A549 (cell line): ENCODE results near the gene LHB. TPM values are rescaled to one million over a fixed set of nuclear protein-coding genes. Genes with fewer than 3 reads are reported as not detected.

Source experiments
- ATAC-seq, 2 experiments: fragments of 200-7000 bp in 1 of 2; fragments of >200 bp in 1 of 2; cut with Nextera tagmentation in 1 of 2; cut with Tn5 transposase in 1 of 2; 3 replicates each; pipeline versions ENCODE4 v1.8.0 to v1.9.1; 2018 to 2020; ENCODE audit warnings: mild to moderate bottlenecking in 1 of 2, moderate library complexity in 1 of 2
- CTCF ChIA-PET: fragments of 300-600 bp; sonication (Branson Sonifier 250); formaldehyde crosslinking; extraction: SDS; loops from one replicate; lab custom pipeline; 2021; ENCODE audit warnings: antibody characterized with exemption, inconsistent platforms; lab: Yijun Ruan, JAX
- POLR2A ChIA-PET: fragments of 350-600 bp; formaldehyde crosslinking; extraction: SDS; loops from one replicate; lab custom pipeline; 2021; ENCODE audit warnings: antibody characterized with exemption, inconsistent platforms; lab: Yijun Ruan, JAX
- DNase-seq, 2 experiments: peaks; one replicate each; pipeline versions ENCODE4 v3.0.0 to v3.0.0-alpha.2; 2011 to 2016; ENCODE audit warnings: low read depth in 1 of 2, low spot score in 1 of 2
- FAIRE-seq: peaks from 2 replicates; lab custom pipeline; 2011; peaks lifted over from hg19 to GRCh38; lab: Jason Lieb, UNC
- H3K27ac ChIP-seq, 2 experiments: fragments of >200 bp; sonication (Bioruptor Twin); formaldehyde crosslinking; 3 replicates each; pipeline ENCODE4 v1.5.1; 2016 to 2017
- H3K4me1 ChIP-seq: fragments of >200 bp; sonication (Bioruptor Twin); formaldehyde crosslinking; 3 replicates; pipeline ENCODE4 v1.6.1; 2016
- H3K4me2 ChIP-seq: fragments of >200 bp; sonication (Bioruptor Twin); formaldehyde crosslinking; 3 replicates; pipeline ENCODE4 v1.6.1; 2016
- H3K4me3 ChIP-seq: fragments of >200 bp; sonication (Bioruptor Twin); formaldehyde crosslinking; 3 replicates; pipeline ENCODE4 v1.5.1; 2016
- H3K9me3 ChIP-seq: fragments of >200 bp; sonication (Bioruptor Twin); formaldehyde crosslinking; 3 replicates; pipeline ENCODE4 v1.6.1; 2016
- CBX8 ChIP-seq: fragments of 200-600 bp; sonication (generic); IDR thresholded peaks from 2 replicates; pipeline ENCODE4 v1.6.1; 2016
- EP300 ChIP-seq, 2 experiments: fragments of >200 bp; sonication (Bioruptor Twin); formaldehyde crosslinking; IDR thresholded peaks; 2 replicates in 1 of 2; 3 replicates in 1 of 2; pipeline ENCODE4 v1.6.1; 2016 to 2017
- FOSB ChIP-seq: fragments of 250-450 bp; sonication (Bioruptor Pico); IDR thresholded peaks from 2 replicates; pipeline ENCODE4 v1.5.0; 2020; ENCODE audit warnings: mild to moderate bottlenecking, moderate library complexity
- FOSL2 ChIP-seq, 2 experiments: fragments of 450-650 bp in 1 of 2; fragments of >200 bp in 1 of 2; sonication (Bioruptor Twin) in 1 of 2; formaldehyde crosslinking; IDR thresholded peaks; 2 replicates each; pipeline versions ENCODE4 v1.5.0 to v1.6.1; 2016 to 2020; ENCODE audit warnings: mild to moderate bottlenecking in 1 of 2, moderate library complexity in 1 of 2
- FOXS1 ChIP-seq: fragments of 250-450 bp; sonication (Bioruptor Pico); IDR thresholded peaks from 2 replicates; pipeline ENCODE4 v1.5.0; 2020; ENCODE audit warnings: mild to moderate bottlenecking, moderate library complexity
- HDAC2 ChIP-seq: fragments of 200-600 bp; sonication (generic); IDR thresholded peaks from 2 replicates; pipeline ENCODE4 v1.6.1; 2016
- HOXA7 ChIP-seq: fragments of 250-450 bp; sonication (Bioruptor Pico); IDR thresholded peaks from 2 replicates; pipeline ENCODE4 v1.5.0; 2020; ENCODE audit warnings: mild to moderate bottlenecking, moderate library complexity
- JUN ChIP-seq, 2 experiments: fragments of >200 bp; sonication (Bioruptor Twin); formaldehyde crosslinking; IDR thresholded peaks; 2 replicates in 1 of 2; 3 replicates in 1 of 2; pipeline ENCODE4 v1.6.1; 2016 to 2017
- KDM1A ChIP-seq: fragments of 200-600 bp; sonication (generic); IDR thresholded peaks from 2 replicates; pipeline ENCODE4 v1.6.1; 2016; ENCODE audit warnings: low read depth, mild to moderate bottlenecking
- MAZ ChIP-seq: fragments of 150-350 bp; IDR thresholded peaks from 2 replicates; pipeline ENCODE4 v1.6.1; 2014; ENCODE audit warnings: antibody characterized with exemption, low read depth, low read length, borderline replicate concordance
- NR3C1 ChIP-seq: fragments of >200 bp; sonication (Bioruptor Twin); formaldehyde crosslinking; IDR thresholded peaks from 3 replicates; pipeline ENCODE4 v1.6.1; 2017
- POLR2A ChIP-seq: IDR thresholded peaks from 2 replicates; pipeline ENCODE4 v1.6.1; 2012; ENCODE audit warnings: mild to moderate bottlenecking, low read length
- POLR2AphosphoS2 ChIP-seq: conservative IDR thresholded peaks from 2 replicates; pipeline ENCODE4 v1.6.1; 2012; ENCODE audit warnings: low read length, improper control_type of control experiment, inconsistent platforms
- RNF2 ChIP-seq: fragments of 200-600 bp; sonication (generic); IDR thresholded peaks from 2 replicates; pipeline ENCODE4 v1.6.1; 2016; ENCODE audit warnings: low read depth, mild to moderate bottlenecking, antibody characterized with exemption, moderate library complexity, borderline replicate concordance
- SREBF2 ChIP-seq: fragments of 450-650 bp; IDR thresholded peaks from 2 replicates; pipeline ENCODE4 v1.6.1; 2014; ENCODE audit warnings: mild to moderate bottlenecking, moderate library complexity
- TFCP2L1 ChIP-seq: fragments of 250-450 bp; sonication (Bioruptor Pico); IDR thresholded peaks from 2 replicates; pipeline ENCODE4 v1.5.0; 2021; ENCODE audit warnings: mild to moderate bottlenecking
- ZNF302 ChIP-seq: fragments of 250-450 bp; sonication (Bioruptor Pico); IDR thresholded peaks from 2 replicates; pipeline ENCODE4 v1.9.0; 2021; ENCODE audit warnings: inconsistent platforms, mild to moderate bottlenecking, moderate library complexity
- ZSCAN20 ChIP-seq: fragments of 250-450 bp; sonication (Bioruptor Pico); IDR thresholded peaks from 2 replicates; pipeline ENCODE4 v1.8.0; 2022; ENCODE audit warnings: mild to moderate bottlenecking, moderate library complexity
- WGBS: methylation state at CpG from one replicate; pipeline ENCODE4 v1.1.6; 2017; ENCODE audit errors: missing lambda C conversion rate; 5-methylcytosine and 5-hydroxymethylcytosine counted together
- polyA plus RNA-seq, 4 experiments: library from polyadenylated mRNA; depleted of rRNA in 3 of 4; stranded (reverse); fragments of >200 nt; fragmentation: RNase III in 1 of 4; extraction: RNeasy Plus Mini Kit Qiagen cat#74134 plus additional on column Dnase treatment in 1 of 4; gene quantifications; 2 replicates in 3 of 4; 3 replicates in 1 of 4; pipeline ENCODE4 v1.2.3, GENCODE V29; 2011 to 2017
- TF ChIP-seq, protein P1 (sequence below): fragments of >200 bp; sonication (Bioruptor Twin); formaldehyde crosslinking; IDR thresholded peaks from 3 replicates; pipeline ENCODE4 v1.6.1; 2016
- TF ChIP-seq, protein P2 (sequence below): fragments of 200-600 bp; sonication (generic); IDR thresholded peaks from 2 replicates; pipeline ENCODE4 v1.6.1; 2016; ENCODE audit warnings: antibody characterized with exemption, mild to moderate bottlenecking, moderate library complexity
- TF ChIP-seq, protein P3 (sequence below): IDR thresholded peaks from 2 replicates; pipeline ENCODE4 v1.6.1; 2012; ENCODE audit warnings: low read depth, borderline replicate concordance
- TF ChIP-seq, protein P4 (sequence below): IDR thresholded peaks from 2 replicates; pipeline ENCODE4 v1.6.1; 2012
- TF ChIP-seq, protein P5 (sequence below): fragments of 250-450 bp; sonication (Bioruptor Pico); IDR thresholded peaks from 2 replicates; pipeline ENCODE4 v1.5.0; 2021; ENCODE audit warnings: mild to moderate bottlenecking, moderate library complexity, borderline replicate concordance
- TF ChIP-seq, protein P6 (sequence below): fragments of 150-350 bp; IDR thresholded peaks from 2 replicates; pipeline ENCODE4 v1.6.1; 2014; ENCODE audit warnings: low read depth, mild to moderate bottlenecking, low read length

The LHB gene
- polyA plus RNA-seq, 2 of the 4 experiments (the other 2 are of a cell fraction) = 0.22 TPM; not detected in 1

DNA sequence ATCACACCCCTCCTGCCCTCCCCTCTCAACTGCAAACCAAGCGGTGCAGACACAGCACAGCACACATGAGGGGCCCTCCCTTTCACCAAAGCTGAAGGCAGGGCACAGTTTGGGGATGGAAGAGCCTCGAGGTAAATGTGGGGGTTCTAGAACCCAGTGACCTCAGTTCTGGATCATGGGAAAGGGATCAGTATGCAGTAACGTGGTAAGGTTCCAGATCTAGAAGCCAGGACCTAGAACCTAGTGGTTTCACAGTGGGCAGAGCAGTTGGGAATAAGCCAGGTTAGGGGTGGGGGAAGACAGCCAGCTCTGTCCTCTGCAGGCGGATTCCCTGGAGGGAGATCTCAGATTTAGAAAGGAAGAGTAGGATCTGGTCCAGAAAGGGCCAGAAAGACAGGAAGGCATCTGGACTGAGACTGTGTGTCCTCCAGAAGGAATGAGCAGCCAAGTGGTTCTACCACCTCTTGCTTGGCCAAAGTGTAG is 48.7 kb downstream of the LHB start (continued):
- TF ChIP-seq, protein P1, sequence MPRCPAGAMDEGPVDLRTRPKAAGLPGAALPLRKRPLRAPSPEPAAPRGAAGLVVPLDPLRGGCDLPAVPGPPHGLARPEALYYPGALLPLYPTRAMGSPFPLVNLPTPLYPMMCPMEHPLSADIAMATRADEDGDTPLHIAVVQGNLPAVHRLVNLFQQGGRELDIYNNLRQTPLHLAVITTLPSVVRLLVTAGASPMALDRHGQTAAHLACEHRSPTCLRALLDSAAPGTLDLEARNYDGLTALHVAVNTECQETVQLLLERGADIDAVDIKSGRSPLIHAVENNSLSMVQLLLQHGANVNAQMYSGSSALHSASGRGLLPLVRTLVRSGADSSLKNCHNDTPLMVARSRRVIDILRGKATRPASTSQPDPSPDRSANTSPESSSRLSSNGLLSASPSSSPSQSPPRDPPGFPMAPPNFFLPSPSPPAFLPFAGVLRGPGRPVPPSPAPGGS = no peak
- TF ChIP-seq, protein P2, sequence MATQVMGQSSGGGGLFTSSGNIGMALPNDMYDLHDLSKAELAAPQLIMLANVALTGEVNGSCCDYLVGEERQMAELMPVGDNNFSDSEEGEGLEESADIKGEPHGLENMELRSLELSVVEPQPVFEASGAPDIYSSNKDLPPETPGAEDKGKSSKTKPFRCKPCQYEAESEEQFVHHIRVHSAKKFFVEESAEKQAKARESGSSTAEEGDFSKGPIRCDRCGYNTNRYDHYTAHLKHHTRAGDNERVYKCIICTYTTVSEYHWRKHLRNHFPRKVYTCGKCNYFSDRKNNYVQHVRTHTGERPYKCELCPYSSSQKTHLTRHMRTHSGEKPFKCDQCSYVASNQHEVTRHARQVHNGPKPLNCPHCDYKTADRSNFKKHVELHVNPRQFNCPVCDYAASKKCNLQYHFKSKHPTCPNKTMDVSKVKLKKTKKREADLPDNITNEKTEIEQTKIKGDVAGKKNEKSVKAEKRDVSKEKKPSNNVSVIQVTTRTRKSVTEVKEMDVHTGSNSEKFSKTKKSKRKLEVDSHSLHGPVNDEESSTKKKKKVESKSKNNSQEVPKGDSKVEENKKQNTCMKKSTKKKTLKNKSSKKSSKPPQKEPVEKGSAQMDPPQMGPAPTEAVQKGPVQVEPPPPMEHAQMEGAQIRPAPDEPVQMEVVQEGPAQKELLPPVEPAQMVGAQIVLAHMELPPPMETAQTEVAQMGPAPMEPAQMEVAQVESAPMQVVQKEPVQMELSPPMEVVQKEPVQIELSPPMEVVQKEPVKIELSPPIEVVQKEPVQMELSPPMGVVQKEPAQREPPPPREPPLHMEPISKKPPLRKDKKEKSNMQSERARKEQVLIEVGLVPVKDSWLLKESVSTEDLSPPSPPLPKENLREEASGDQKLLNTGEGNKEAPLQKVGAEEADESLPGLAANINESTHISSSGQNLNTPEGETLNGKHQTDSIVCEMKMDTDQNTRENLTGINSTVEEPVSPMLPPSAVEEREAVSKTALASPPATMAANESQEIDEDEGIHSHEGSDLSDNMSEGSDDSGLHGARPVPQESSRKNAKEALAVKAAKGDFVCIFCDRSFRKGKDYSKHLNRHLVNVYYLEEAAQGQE = no peak
- TF ChIP-seq, protein P3, sequence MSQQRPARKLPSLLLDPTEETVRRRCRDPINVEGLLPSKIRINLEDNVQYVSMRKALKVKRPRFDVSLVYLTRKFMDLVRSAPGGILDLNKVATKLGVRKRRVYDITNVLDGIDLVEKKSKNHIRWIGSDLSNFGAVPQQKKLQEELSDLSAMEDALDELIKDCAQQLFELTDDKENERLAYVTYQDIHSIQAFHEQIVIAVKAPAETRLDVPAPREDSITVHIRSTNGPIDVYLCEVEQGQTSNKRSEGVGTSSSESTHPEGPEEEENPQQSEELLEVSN = no peak

DNA sequence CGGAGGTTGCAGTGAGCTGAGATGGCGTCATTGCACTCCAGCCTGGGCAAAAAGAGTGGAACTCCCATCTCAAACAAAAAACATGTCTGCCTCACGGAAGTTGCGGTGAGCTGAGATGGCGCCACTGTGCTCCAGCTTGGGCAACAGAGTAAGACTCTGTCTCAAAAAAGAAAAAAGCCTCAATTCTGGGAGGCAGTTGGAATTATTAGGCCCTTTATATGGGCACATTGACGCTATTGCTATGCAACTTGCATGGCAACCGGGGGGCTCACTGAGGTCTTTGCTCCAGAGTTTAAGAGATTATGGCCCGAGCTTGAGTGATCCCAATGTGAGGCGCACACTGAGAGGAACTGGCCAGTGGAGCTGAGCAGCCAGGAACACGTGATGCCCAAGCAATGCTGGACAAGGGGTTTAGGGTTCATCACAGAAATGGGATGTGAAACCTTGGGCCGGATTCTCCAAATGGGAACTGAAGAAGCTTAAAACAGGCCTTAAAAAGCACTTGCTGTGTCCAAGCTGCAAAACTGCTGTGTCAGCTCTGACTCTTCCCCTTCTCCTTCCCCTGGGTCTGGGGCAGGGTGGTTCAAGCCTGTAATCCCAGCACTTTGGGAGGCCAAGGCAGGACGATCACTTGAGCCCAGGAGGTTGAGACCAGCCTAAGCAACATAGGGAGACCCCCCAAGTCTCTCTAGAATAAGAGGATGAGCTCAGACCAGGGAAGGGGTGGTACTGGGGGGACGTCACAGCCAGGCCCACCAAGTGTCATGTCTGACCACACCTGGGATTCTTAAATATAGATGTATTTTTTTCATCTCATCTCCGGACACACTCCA is 49.3 kb downstream of the LHB start:
- Histone ChIP-seq H3K4me1 (peaks cover 46% of the 10 kb centered on the region), H3K4me2 (peak overlapping the region; percentile 95), H3K27ac (peak overlapping the region; percentile 92 to 96), H3K4me3 (peak overlapping the region; percentile 66), H3K9me3 (no peaks in the 10 kb centered on the region)
- POLR2A ChIA-PET = interaction anchor here (0.6 to 9.6 kb wide), 12 partner anchors 9 to 485 kb away, joined by 3 to 175 read pairs (median 7); partner anchors contain the start of genes BAX, DHDH, GYS1 and NUCB1
- ATAC-seq (peak; percentile 1 to 11; a peak in 5 of 6 replicates), DNase-seq (peak; percentile 60 to 92), FAIRE-seq (peak; percentile 70)
- CTCF ChIA-PET = interaction anchor here (0.7 to 18.4 kb wide), 14 partner anchors 9 to 185 kb away, joined by 3 to 332 read pairs (median 5); partner anchors contain the start of genes BCAT2, GYS1, HSD17B14 and NUCB1
- WGBS = 11% methylated on average over 14 of the region's 14 CpGs
- TF ChIP-seq, protein P4, sequence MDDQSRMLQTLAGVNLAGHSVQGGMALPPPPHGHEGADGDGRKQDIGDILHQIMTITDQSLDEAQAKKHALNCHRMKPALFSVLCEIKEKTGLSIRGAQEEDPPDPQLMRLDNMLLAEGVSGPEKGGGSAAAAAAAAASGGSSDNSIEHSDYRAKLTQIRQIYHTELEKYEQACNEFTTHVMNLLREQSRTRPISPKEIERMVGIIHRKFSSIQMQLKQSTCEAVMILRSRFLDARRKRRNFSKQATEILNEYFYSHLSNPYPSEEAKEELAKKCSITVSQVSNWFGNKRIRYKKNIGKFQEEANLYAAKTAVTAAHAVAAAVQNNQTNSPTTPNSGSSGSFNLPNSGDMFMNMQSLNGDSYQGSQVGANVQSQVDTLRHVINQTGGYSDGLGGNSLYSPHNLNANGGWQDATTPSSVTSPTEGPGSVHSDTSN = peak; percentile 95
- TF ChIP-seq JUN (IDR thresholded peaks at IDR 0.05) (peak; percentile 99; a peak in 4 of 5 replicates), TFCP2L1 (CRISPR knock-in tag) (peak; percentile 97), HOXA7 (CRISPR knock-in tag) (peak; percentile 99), HDAC2 (no peak), FOSB (CRISPR knock-in tag) (peak; percentile 98), EP300 (IDR thresholded peaks at IDR 0.05) (0 out of 5 replicates have a peak, but pooled peaks of 1 of the 2 experiments have one; percentile 33), NR3C1 (no peak), MAZ (0 out of 2 replicates have a peak, but pooled peaks have one; percentile 6), ZNF302 (no peak), POLR2AphosphoS2 (peak; percentile 80), POLR2A (peak; percentile 74), SREBF2 (no peak), ZSCAN20 (peak; percentile 6; the same call in 1 of the 2 replicates), KDM1A (no peak), CBX8 (no peak), FOSL2 (IDR thresholded peaks at IDR 0.05) (no peak), FOSL2 (CRISPR knock-in tag; IDR thresholded peaks at IDR 0.05) (peak; percentile 33), FOXS1 (CRISPR knock-in tag) (0 out of 2 replicates have a peak, but pooled peaks have one; percentile 39), RNF2 (no peak)
- TF ChIP-seq, protein P5, sequence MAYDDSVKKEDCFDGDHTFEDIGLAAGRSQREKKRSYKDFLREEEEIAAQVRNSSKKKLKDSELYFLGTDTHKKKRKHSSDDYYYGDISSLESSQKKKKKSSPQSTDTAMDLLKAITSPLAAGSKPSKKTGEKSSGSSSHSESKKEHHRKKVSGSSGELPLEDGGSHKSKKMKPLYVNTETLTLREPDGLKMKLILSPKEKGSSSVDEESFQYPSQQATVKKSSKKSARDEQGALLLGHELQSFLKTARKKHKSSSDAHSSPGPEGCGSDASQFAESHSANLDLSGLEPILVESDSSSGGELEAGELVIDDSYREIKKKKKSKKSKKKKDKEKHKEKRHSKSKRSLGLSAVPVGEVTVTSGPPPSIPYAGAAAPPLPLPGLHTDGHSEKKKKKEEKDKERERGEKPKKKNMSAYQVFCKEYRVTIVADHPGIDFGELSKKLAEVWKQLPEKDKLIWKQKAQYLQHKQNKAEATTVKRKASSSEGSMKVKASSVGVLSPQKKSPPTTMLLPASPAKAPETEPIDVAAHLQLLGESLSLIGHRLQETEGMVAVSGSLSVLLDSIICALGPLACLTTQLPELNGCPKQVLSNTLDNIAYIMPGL (CRISPR knock-in tag) = peak; percentile 28
- TF ChIP-seq, protein P1 = peak; percentile 94
- TF ChIP-seq, protein P6, sequence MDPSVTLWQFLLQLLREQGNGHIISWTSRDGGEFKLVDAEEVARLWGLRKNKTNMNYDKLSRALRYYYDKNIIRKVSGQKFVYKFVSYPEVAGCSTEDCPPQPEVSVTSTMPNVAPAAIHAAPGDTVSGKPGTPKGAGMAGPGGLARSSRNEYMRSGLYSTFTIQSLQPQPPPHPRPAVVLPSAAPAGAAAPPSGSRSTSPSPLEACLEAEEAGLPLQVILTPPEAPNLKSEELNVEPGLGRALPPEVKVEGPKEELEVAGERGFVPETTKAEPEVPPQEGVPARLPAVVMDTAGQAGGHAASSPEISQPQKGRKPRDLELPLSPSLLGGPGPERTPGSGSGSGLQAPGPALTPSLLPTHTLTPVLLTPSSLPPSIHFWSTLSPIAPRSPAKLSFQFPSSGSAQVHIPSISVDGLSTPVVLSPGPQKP = no peak
